SJSA1 (cell line): ENCODE results near the gene CLEC16A. TPM values are rescaled to one million over a fixed set of nuclear protein-coding genes. Genes with fewer than 3 reads are reported as not detected.

ENCODE experiments used
- DNase-seq, 2 experiments: peaks; one replicate each; pipeline ENCODE4 v3.0.0-alpha.2; 2015 to 2020; ENCODE audit warnings: low spot score in 2 of 2, low read depth in 1 of 2
- H3K27ac ChIP-seq: fragments of 250-450 bp; sonication (Bioruptor Pico); 2 replicates; pipeline ENCODE4 v1.5.1; 2020; ENCODE audit warnings: mild to moderate bottlenecking, moderate library complexity
- H3K27me3 ChIP-seq: fragments of 250-450 bp; sonication (Bioruptor Pico); replicated peaks from 2 replicates; pipeline ENCODE4 v1.5.1; 2020; ENCODE audit warnings: mild to moderate bottlenecking, moderate library complexity
- H3K36me3 ChIP-seq: fragments of 250-450 bp; sonication (Bioruptor Pico); 2 replicates; pipeline ENCODE4 v1.5.1; 2020; ENCODE audit warnings: mild to moderate bottlenecking
- H3K4me1 ChIP-seq: fragments of 250-450 bp; sonication (Bioruptor Pico); replicated peaks from 2 replicates; pipeline ENCODE4 v1.6.1; 2021; ENCODE audit warnings: mild to moderate bottlenecking
- H3K4me3 ChIP-seq: fragments of 250-450 bp; sonication (Bioruptor Pico); 2 replicates; pipeline ENCODE4 v1.5.1; 2020; ENCODE audit warnings: mild to moderate bottlenecking
- H3K9me3 ChIP-seq: fragments of 250-450 bp; sonication (Bioruptor Pico); replicated peaks from 2 replicates; pipeline ENCODE4 v1.5.1; 2020; ENCODE audit warnings: mild to moderate bottlenecking
- total RNA-seq: library from RNA; depleted of rRNA; stranded (reverse); fragments of >200 nt; shearing (Covaris generic); gene quantifications from 2 replicates; pipeline ENCODE4 v1.2.3, GENCODE V29; 2014

The CLEC16A gene
- total RNA-seq, 1 experiment from 2014 or later = 14.8 TPM

DNA sequence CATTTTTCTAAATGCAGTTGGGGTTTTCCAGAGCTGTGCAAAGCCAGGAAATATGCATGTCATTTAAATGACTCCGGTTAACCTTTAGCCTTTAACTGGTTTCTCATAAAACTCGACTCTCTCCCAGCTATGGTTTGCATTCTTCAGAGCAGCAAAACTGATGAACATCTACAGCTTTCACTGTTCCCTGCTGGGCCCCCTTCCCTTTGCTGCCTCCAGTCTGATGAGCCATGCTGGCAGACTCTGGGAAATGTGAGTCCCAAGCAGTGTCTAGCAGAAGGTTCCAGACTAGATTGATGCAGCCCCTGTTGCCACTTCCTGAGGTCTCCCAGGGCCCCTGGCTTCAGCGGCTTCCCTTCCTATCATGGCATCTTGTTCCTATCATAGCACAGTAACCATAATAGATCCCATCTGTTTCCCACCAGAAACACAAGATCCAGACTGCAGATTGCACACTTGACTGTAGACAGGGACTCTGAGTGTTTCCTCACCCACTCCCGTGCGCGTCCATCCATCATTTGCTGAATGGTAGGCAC is 135.4 kb downstream of the CLEC16A start:
- DNase-seq = peak in 1 of 2 experiments; percentile 50
- Histone ChIP-seq H3K4me1 (peaks cover 40% of the 10 kb centered on the region), H3K27me3 (no peaks in the 10 kb centered on the region), H3K4me3 (no peak overlapping the region), H3K27ac (peak overlapping the region; percentile 45), H3K9me3 (no peaks in the 10 kb centered on the region), H3K36me3 (peaks cover 8% of the 10 kb centered on the region)

DNA sequence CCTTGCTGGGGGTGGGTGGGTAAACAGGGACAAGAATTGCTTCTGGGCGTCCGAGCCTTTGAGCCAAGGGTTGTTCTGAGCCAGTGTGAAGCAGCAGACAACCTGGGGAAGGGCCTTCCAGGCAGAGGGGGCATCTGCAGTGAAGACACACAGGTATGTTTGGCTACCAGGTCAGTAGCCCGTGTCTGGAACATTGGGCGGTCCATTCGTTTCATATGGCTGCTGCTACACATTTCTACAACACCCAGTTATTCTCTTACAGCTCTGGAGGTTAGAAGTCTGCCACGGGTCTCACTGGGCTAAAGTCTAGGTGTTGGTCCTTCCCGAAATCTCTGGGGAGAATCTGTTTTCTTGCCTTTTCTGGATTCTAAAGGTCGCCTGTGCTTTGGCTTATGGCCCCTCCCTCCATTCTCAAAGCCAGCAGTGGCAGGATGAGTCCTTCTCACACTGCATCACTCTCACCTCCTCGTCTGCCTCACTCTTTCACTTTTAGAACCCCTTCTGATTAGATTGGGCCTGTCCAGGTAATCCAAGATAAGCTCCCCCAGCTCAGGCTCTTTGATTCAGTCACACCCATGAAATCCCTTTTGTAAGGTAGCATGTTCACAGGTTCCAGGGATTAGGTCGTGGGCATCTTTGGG is 136.1 kb downstream of the CLEC16A start:
- H3K27ac ChIP-seq = no peak overlapping the region
- H3K4me3 ChIP-seq = no peak overlapping the region
- H3K36me3 ChIP-seq = peaks cover 11% of the 10 kb centered on the region
- H3K9me3 ChIP-seq = no peaks in the 10 kb centered on the region
- H3K4me1 ChIP-seq = peaks cover 42% of the 10 kb centered on the region
- no peaks in the 10 kb centered on the region for H3K27me3 ChIP-seq
- DNase-seq = no peak

DNA sequence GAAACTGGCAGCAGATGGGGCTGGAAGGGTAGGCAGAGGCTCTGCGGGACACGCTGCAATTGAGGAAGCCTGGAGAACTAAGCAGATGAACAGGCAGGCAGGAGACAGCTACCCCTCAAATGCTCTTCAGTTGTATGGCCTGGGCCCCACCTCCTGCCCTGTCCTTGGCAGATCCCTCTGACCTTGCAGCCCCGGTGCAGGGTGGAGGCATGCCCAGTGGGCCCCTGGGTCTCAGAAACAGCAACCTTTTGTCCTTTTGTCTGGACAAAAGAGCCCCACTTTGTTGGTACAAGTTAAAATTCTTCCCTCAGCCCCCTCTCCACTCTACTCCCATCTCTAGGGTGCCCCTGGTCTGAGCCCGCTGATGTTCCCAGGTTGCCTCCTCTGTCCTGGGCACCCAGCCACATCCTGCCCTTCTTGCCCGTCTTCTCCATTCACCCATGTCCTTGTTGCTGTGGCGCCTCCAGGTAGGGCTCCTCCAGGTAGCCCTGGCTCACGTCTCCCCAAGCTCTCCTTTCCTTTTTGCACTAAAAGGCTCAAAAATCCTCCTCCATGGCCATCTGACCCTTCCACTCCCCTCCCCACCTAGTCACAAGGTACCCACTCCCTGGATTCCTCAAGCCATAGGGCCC is 136.8 kb downstream of the CLEC16A start:
- H3K9me3 ChIP-seq = no peaks in the 10 kb centered on the region
- no peaks in the 10 kb centered on the region for H3K27me3 ChIP-seq
- peaks cover 13% of the 10 kb centered on the region for H3K36me3 ChIP-seq
- H3K4me3 ChIP-seq = no peak overlapping the region
- H3K4me1 ChIP-seq = peaks cover 42% of the 10 kb centered on the region
- no peak overlapping the region for H3K27ac ChIP-seq
- DNase-seq = no peak

DNA sequence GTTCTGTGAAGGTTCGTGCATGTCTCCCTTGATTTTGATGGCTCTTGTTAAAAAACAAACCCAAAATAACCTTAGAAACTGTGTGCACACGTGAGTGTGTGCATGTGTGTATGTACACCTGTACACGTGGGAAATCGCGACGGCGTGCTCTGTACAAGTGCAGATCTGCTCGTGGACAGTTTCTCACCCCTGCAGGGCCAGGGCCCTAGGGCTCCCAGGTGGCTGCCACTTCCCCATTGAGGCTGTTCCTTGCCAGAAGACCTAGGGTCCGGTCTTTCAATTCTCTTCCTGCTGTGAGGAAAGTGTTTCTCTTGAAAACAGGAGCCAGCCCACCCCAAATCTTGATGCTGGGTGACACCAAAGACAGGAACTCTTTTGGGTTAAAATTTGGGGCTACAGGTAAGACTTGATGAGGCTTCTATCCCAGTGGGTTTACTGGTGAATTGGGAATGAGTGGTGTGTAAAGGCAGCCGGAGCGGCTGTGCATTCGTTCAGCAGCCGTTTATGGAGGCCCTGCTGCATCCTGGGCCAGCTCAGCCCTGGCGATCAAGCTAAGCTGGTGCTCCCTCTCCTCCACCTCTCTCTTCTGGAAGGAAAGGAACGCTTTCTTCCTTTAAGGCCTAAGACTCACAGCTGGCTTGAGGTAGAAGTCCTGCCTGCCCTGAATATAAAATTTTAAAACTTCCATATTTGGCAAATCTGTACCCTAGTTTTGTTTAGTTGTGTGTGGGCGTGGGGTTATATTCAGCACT is 137.9 kb downstream of the CLEC16A start:
- Histone ChIP-seq H3K4me3 (no peak overlapping the region), H3K36me3 (peaks cover 13% of the 10 kb centered on the region), H3K4me1 (peaks cover 42% of the 10 kb centered on the region), H3K9me3 (no peaks in the 10 kb centered on the region), H3K27me3 (no peaks in the 10 kb centered on the region), H3K27ac (no peak overlapping the region)
- DNase-seq = no peak

DNA sequence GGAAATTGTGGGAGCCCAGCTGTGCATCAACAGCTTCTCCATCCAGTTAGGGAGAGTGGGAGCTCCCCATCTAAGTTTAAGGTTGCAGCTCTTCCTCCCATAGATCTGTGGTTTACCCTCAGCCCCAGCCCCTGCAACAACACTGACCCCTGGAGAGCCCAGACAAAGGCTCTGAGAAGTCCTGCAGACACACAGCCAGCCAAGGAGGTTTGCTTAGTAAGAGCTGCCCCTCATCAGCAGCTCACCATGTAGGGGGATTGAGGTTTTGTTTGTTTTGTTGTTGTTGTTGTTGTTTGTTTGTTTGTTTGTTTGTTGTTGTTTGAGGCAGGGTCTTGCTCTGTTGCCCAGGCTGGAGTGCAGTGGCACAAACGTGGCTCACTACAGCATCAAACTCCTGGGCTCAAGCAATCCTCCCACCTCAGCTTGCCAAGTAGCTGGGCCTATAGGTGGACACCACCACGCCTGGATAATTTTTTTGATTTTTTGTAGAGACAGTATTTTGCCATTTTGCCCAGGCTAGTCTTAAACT is 138.6 kb downstream of the CLEC16A start:
- Histone ChIP-seq H3K4me1 (peaks cover 37% of the 10 kb centered on the region), H3K36me3 (peaks cover 13% of the 10 kb centered on the region), H3K4me3 (no peak overlapping the region), H3K9me3 (no peaks in the 10 kb centered on the region), H3K27me3 (no peaks in the 10 kb centered on the region), H3K27ac (no peak overlapping the region)
- no peak for DNase-seq

DNA sequence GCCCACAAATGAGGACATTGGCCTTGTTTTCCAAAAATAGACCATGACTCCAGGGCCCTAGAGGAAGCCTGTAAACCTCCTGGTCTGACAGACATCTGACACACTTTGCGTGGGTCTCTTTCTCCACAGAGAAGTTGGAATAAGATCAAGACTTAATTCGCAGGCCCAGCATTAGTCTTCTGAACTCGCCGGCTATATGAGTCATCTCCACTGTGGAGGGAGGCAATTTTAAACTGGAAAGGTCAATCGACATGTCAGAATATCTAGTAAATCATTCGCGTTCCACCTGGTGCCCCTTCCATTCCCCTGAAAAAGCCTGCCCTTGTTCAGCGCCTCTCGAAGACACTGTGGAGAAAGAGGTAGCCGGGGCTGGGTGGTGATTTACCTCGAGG is 140.1 kb downstream of the CLEC16A start:
- H3K4me3 ChIP-seq = no peak overlapping the region
- no peaks in the 10 kb centered on the region for H3K27me3 ChIP-seq
- peak in 1 of 2 experiments; percentile 23 for DNase-seq
- no peaks in the 10 kb centered on the region for H3K9me3 ChIP-seq
- peaks cover 19% of the 10 kb centered on the region for H3K36me3 ChIP-seq
- H3K27ac ChIP-seq = no peak overlapping the region
- H3K4me1 ChIP-seq = peaks cover 27% of the 10 kb centered on the region

DNA sequence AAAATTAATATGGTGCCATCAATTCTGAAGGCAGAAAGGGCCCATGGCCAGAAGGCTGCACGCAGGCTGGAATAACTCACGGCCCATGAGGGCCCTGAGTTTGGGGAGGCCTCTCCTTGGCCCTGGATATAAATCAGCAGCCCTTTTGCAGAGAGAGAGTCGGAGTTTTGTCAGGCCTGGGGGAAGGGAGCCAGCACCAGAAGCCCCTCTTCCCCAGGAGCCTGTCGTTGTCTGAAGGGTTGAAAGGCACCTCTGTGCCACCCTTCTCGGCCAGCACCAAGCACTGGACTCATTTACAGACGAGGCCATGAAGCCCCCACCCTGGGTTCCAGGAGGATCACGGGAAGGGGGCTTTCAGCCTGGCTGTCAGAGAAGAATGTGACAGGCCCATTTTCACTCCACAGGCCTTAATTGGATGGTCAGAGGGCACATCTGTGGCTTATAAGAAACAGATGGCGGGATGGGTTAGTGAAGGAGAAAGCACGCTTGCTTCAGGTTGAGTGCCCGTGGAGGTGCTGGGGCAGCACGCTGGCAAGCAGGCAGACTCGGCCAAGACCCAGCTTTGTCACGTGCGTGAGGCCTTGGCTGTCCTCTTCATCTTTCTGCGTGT is 140.6 kb downstream of the CLEC16A start:
- no peaks in the 10 kb centered on the region for H3K9me3 ChIP-seq
- DNase-seq = no peak
- H3K27ac ChIP-seq = no peak overlapping the region
- no peak overlapping the region for H3K4me3 ChIP-seq
- peaks cover 27% of the 10 kb centered on the region for H3K4me1 ChIP-seq
- H3K36me3 ChIP-seq = peaks cover 19% of the 10 kb centered on the region
- H3K27me3 ChIP-seq = no peaks in the 10 kb centered on the region

DNA sequence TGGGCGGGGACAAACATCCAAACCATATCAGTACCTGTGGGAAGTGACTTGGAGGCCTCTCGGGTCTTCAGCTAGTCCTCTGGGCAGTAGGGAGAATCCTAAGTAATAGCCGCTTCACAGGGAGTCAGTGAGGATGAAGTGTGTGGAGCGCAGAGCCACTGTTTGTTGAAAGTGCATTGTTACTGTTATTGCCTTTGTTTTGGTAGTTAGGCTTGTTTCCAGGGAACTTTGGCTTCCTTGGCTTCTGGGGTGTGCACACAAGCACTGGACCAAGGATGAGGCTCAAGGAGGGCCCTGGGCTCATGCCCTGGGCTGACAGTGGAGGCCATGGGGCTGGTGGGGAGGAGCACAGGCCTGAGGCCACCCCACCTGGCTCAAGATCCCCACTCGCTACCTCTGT is 141.6 kb downstream of the CLEC16A start:
- peaks cover 28% of the 10 kb centered on the region for H3K4me1 ChIP-seq
- no peak for DNase-seq
- no peaks in the 10 kb centered on the region for H3K27me3 ChIP-seq
- no peaks in the 10 kb centered on the region for H3K9me3 ChIP-seq
- peaks cover 13% of the 10 kb centered on the region for H3K36me3 ChIP-seq
- no peak overlapping the region for H3K27ac ChIP-seq
- no peak overlapping the region for H3K4me3 ChIP-seq

DNA sequence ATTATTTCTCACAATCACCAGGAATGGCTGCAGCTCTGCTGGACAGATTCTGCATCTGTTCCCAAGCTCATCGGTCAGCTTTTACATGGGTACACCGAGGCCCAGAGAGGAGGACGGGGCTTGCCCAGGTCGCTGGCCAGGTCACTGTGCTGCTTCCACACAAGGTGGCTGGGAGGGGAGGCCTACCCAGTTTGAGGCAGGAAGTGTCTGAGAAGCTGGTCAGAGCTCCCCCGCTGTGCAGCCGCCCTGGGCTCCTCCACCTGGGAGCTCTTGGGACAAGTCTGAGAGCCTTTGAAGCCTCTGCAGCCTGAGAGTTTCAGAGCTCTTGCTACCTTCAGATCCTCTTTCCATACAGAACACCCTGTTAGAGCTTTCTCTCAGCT is 143.3 kb downstream of the CLEC16A start:
- H3K27me3 ChIP-seq = no peaks in the 10 kb centered on the region
- no peak overlapping the region for H3K4me3 ChIP-seq
- no peak for DNase-seq
- peaks cover 14% of the 10 kb centered on the region for H3K36me3 ChIP-seq
- no peak overlapping the region for H3K27ac ChIP-seq
- H3K4me1 ChIP-seq = peaks cover 28% of the 10 kb centered on the region
- no peaks in the 10 kb centered on the region for H3K9me3 ChIP-seq

DNA sequence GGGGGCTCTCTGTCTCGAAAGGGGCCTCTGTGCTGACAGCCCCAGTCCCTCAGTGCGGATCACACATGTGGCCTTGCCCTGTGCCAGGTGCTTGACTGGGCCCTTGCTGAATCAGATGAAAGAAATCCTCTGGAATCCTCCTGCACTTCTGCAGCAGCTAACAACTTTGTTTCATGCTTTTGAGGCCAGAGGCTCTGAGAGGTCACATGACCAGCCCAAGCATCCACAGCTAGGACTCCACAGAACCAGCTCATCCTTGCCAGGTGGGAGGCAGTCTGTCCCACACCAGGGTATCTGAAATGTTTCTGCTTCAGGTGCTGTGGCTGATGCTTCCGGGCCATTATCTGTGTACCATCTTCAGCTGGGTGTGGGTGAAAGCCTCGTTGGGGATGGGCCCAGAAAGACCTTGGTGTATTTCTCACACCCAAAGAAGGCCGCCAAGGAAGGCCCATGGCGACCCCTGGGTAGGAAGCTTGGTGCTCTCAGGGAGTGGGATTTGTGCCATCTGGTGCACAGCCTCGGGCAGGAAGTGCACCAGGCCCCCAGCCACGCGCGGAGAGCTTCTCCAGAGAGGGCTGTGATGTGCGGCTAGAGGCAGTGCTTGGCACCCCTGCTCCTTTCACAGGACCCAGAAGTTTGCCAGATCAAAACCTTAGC is 143.8 kb downstream of the CLEC16A start:
- Histone ChIP-seq H3K4me3 (no peak overlapping the region), H3K27ac (no peak overlapping the region), H3K27me3 (no peaks in the 10 kb centered on the region), H3K4me1 (peaks cover 28% of the 10 kb centered on the region), H3K36me3 (peaks cover 14% of the 10 kb centered on the region), H3K9me3 (no peaks in the 10 kb centered on the region)
- no peak for DNase-seq

DNA sequence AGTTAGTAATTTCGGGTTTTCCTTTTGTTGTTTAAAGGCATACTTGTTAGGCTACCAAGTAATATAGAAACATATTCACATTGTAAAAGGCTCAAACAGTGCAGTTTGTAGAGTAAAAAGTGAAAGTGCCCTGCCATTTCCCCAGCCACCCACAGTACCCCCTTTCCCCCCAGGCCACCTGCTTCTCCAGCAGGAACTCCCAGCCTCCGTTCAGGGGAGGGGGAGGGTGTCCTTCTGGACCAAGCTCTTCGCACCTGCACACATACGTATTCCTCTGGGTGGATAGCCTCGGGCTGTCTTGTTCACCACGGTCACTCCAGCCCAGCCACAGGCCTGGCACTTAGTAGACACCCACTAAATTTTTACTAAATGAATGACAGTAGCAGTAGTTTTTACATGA is 144.5 kb downstream of the CLEC16A start:
- Histone ChIP-seq H3K36me3 (peaks cover 14% of the 10 kb centered on the region), H3K9me3 (no peaks in the 10 kb centered on the region), H3K27me3 (no peaks in the 10 kb centered on the region), H3K4me1 (peaks cover 27% of the 10 kb centered on the region), H3K4me3 (no peak overlapping the region), H3K27ac (no peak overlapping the region)
- DNase-seq = no peak

DNA sequence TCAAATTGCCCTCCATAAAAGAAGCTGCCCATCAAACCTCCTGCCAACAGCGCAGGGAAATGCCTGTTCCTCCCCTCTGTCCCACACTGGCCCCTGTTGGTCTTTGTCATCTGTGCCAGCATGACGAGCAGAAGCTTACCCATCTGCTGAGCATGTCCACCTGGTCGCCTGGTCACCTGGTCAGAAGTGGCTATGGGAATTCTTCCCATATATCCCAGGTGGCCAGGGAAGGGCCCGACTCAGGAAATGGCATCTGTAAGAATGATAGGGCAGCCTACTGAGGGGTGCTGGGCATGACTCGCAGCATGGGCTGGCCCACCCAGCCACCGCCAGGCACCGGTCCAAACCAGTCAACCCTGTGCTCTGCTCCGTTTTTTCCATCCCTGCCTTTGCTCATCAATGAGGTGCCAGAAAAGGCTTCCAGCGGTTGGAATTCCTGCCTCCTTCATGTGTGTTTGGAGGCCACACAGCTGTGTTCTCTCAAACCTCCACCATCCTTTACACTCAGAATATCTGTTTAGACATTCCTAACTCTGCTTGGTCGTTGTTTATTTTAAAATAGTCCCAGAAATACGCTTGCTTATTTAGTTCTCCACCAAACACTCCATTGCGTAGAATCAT is 145.2 kb downstream of the CLEC16A start:
- H3K27me3 ChIP-seq = no peaks in the 10 kb centered on the region
- no peaks in the 10 kb centered on the region for H3K9me3 ChIP-seq
- no peak overlapping the region for H3K4me3 ChIP-seq
- DNase-seq = peak; percentile 82 to 89
- H3K36me3 ChIP-seq = peaks cover 14% of the 10 kb centered on the region; the same call in 1 of the 2 replicates
- peak overlapping the region; percentile 13; the same call in 1 of the 2 replicates for H3K27ac ChIP-seq
- H3K4me1 ChIP-seq = peaks cover 20% of the 10 kb centered on the region

DNA sequence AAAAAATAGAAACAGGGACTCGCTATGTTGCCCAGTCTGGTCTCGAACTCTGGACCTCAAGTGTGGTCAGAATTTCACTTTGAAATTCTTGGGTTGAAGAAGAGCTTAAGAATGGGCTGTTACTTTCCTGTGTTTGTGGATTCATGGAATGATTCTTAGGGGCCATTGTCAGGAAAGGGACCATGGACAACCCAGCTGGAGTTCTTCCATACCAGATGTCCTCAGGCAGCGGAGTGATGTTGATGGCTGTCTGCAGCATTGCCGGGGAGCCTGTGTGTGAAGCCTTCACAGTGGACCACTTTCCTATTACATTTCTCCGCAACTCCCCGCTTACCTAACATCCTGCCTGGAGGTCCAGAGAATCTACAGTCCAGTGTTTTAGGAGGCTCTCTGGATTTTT is 145.9 kb downstream of the CLEC16A start:
- Histone ChIP-seq H3K36me3 (peaks cover 13% of the 10 kb centered on the region; the same call in 1 of the 2 replicates), H3K9me3 (no peaks in the 10 kb centered on the region), H3K4me1 (peaks cover 16% of the 10 kb centered on the region), H3K27me3 (no peaks in the 10 kb centered on the region), H3K27ac (no peak overlapping the region), H3K4me3 (no peak overlapping the region)
- DNase-seq = no peak
